NT2/D1 (cell line): ENCODE measurements around the gene GOT2.

ENCODE experiments used
- SUZ12 ChIP-seq: IDR thresholded peaks from 2 replicates; pipeline ENCODE4 v1.6.1; 2011; ENCODE audit not compliant: insufficient read length, insufficient read depth; ENCODE audit errors: extremely low read depth
- YY1 ChIP-seq: IDR thresholded peaks from 2 replicates; pipeline ENCODE4 v1.6.1; 2011; ENCODE audit not compliant: insufficient read length, insufficient read depth
- ZNF274 ChIP-seq: IDR thresholded peaks from 2 replicates; pipeline ENCODE4 v1.6.1; 2011; ENCODE audit warnings: mild to moderate bottlenecking, low read depth, low read length

DNA sequence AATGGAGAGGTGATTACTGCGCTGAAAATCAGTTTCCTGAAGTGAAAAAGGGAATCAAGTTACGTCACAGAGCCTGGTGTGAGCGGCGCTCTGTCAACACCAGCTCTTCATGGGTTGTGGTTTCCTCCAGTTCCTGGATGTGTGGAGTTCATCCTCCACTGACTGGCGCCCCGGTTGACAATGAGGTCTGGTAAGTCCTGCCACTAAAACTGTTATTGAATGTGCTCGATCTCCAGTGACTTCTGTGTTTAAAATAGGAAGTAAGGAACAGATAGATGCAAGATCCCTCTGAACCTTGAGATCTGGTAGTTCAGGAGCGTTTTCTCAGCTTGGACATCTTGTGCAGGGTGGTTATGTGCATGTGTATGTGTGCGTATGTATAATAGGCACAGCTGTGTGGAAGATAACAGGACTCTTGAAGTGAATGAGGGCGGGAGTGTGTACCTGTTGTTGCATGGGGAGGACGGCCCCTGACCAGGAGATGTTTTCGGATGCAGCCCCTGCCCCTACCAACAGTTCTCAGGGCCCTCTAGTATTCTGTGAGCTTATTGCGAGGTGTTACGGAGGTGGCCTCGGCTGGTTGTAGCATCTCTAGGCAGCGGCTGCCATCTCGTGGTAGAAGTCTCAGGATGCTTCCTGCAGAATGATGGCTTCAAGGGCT lies 22.0 kb upstream of the GOT2 start:
- TF ChIP-seq ZNF274 (no peak), YY1 (no peak), SUZ12 (no peak)
